ENCODE results near the gene RNU1-3.
"Not testable (repeated sequence)": the region's sequence is repeated elsewhere in the genome, so short reads cannot be mapped to it uniquely, and the experiment has no call there.

DNA sequence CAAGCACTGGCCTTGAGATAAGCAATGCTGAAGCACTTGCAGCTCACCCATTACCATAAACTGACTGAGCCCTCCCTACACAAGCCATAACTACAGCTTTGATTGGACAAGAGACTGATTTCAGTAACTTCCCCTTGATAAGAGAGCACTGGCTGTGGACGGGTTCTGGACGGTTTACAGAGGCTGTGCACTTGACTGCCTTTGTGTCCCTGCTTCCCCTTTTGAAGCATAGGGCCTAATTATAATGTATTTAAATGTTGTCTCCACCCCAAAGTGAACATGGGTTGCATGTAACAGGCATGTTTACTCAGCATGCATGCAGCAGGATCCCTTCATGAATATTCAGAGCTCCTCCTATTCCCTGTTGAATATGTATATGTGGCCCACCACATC lies 8.4 kb upstream of the RNU1-3 start:
- TF ChIP-seq, protein P1, sequence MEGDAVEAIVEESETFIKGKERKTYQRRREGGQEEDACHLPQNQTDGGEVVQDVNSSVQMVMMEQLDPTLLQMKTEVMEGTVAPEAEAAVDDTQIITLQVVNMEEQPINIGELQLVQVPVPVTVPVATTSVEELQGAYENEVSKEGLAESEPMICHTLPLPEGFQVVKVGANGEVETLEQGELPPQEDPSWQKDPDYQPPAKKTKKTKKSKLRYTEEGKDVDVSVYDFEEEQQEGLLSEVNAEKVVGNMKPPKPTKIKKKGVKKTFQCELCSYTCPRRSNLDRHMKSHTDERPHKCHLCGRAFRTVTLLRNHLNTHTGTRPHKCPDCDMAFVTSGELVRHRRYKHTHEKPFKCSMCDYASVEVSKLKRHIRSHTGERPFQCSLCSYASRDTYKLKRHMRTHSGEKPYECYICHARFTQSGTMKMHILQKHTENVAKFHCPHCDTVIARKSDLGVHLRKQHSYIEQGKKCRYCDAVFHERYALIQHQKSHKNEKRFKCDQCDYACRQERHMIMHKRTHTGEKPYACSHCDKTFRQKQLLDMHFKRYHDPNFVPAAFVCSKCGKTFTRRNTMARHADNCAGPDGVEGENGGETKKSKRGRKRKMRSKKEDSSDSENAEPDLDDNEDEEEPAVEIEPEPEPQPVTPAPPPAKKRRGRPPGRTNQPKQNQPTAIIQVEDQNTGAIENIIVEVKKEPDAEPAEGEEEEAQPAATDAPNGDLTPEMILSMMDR (IDR thresholded peaks at IDR 0.05): not testable (repeated sequence)
- not testable (repeated sequence) for TF ChIP-seq POLR2AphosphoS5, TCF7L2 (IDR thresholded peaks at IDR 0.05; ENCODE audit: low read depth, low read length)
- TF ChIP-seq, protein P2, sequence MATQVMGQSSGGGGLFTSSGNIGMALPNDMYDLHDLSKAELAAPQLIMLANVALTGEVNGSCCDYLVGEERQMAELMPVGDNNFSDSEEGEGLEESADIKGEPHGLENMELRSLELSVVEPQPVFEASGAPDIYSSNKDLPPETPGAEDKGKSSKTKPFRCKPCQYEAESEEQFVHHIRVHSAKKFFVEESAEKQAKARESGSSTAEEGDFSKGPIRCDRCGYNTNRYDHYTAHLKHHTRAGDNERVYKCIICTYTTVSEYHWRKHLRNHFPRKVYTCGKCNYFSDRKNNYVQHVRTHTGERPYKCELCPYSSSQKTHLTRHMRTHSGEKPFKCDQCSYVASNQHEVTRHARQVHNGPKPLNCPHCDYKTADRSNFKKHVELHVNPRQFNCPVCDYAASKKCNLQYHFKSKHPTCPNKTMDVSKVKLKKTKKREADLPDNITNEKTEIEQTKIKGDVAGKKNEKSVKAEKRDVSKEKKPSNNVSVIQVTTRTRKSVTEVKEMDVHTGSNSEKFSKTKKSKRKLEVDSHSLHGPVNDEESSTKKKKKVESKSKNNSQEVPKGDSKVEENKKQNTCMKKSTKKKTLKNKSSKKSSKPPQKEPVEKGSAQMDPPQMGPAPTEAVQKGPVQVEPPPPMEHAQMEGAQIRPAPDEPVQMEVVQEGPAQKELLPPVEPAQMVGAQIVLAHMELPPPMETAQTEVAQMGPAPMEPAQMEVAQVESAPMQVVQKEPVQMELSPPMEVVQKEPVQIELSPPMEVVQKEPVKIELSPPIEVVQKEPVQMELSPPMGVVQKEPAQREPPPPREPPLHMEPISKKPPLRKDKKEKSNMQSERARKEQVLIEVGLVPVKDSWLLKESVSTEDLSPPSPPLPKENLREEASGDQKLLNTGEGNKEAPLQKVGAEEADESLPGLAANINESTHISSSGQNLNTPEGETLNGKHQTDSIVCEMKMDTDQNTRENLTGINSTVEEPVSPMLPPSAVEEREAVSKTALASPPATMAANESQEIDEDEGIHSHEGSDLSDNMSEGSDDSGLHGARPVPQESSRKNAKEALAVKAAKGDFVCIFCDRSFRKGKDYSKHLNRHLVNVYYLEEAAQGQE (IDR thresholded peaks at IDR 0.05; ENCODE audit: insufficient read depth in 1 of 2, low read depth in 2 of 2, low read length in 1 of 2): not testable (repeated sequence)
